Activated naive CD8-positive, alpha-beta T cell treated with anti-CD3 and anti-CD28 coated beads for 36 hours (primary cell): Measurements from ENCODE around the gene HEMGN. TPM values are rescaled to one million over a fixed set of nuclear protein-coding genes. Genes with fewer than 3 reads are reported as not detected.
"Not testable (repeated sequence)": the region's sequence is repeated elsewhere in the genome, so short reads cannot be mapped to it uniquely, and the experiment has no call there.

Source experiments
- DNase-seq: peaks from one replicate; pipeline ENCODE4 v3.0.0; 2021
- H3K27ac Mint-ChIP-seq: one replicate; pipeline ENCODE4 v1.8.0; 2022; ENCODE audit warnings: mild to moderate bottlenecking, moderate library complexity, mixed read lengths
- H3K27me3 Mint-ChIP-seq: one replicate; pipeline ENCODE4 v1.8.0; 2022; ENCODE audit warnings: mild to moderate bottlenecking, mixed read lengths
- H3K36me3 Mint-ChIP-seq: one replicate; pipeline ENCODE4 v1.8.0; 2021; ENCODE audit warnings: mild to moderate bottlenecking, mixed read lengths
- H3K4me1 Mint-ChIP-seq: one replicate; pipeline ENCODE4 v1.8.0; 2021; ENCODE audit warnings: mixed read lengths
- H3K4me3 Mint-ChIP-seq: one replicate; pipeline ENCODE4 v1.8.0; 2022; ENCODE audit warnings: mild to moderate bottlenecking, moderate library complexity, mixed read lengths
- H3K9me3 Mint-ChIP-seq: one replicate; pipeline ENCODE4 v1.8.0; 2022; ENCODE audit warnings: mixed read lengths
- total RNA-seq, 2 experiments: library from RNA; stranded (reverse); gene quantifications; one replicate each; pipeline ENCODE4 v1.2.3, GENCODE V29; 2021

Gene HEMGN
- total RNA-seq, 2 experiments from 2014 or later, result 1.9 to 2.6 TPM

- not testable (repeated sequence) for H3K27me3 Mint-ChIP-seq, H3K4me1 Mint-ChIP-seq, H3K4me3 Mint-ChIP-seq, H3K9me3 Mint-ChIP-seq, DNase-seq, H3K27ac Mint-ChIP-seq, H3K36me3 Mint-ChIP-seq
These were observed 12.9 kb upstream of the HEMGN start for GRCh38 chr9:97950873-97951272.

- H3K4me3 Mint-ChIP-seq, DNase-seq, H3K27ac Mint-ChIP-seq, H3K27me3 Mint-ChIP-seq, H3K9me3 Mint-ChIP-seq, H3K4me1 Mint-ChIP-seq, H3K36me3 Mint-ChIP-seq: not testable (repeated sequence)
These were observed 9.1 kb upstream of the HEMGN start for GRCh38 chr9:97947094-97947493.

GRCh38 chr9:97945470-97945869 lies 7.5 kb upstream of the HEMGN start:
- not testable (repeated sequence) for H3K27ac Mint-ChIP-seq, H3K36me3 Mint-ChIP-seq, H3K4me1 Mint-ChIP-seq, H3K4me3 Mint-ChIP-seq, H3K9me3 Mint-ChIP-seq, DNase-seq, H3K27me3 Mint-ChIP-seq

- Mint-ChIP-seq H3K27me3 (no peaks in the 10 kb centered on the region), H3K9me3 (no peaks in the 10 kb centered on the region), H3K4me3 (no peak overlapping the region), H3K4me1 (no peaks in the 10 kb centered on the region), H3K36me3 (no peaks in the 10 kb centered on the region), H3K27ac (no peak overlapping the region)
- DNase-seq, result no peak
These were observed 6.6 kb upstream of the HEMGN start for GRCh38 chr9:97944612-97945011.

- H3K27ac Mint-ChIP-seq, result no peak overlapping the region
- no peaks in the 10 kb centered on the region for H3K9me3 Mint-ChIP-seq
- H3K4me1 Mint-ChIP-seq, result peaks cover 5% of the 10 kb centered on the region
- no peak overlapping the region for H3K4me3 Mint-ChIP-seq
- DNase-seq, result no peak
- H3K27me3 Mint-ChIP-seq, result no peaks in the 10 kb centered on the region
- H3K36me3 Mint-ChIP-seq, result no peaks in the 10 kb centered on the region
These were observed 5.4 kb upstream of the HEMGN start for GRCh38 chr9:97943308-97943855.

- Mint-ChIP-seq H3K27me3 (no peaks in the 10 kb centered on the region), H3K4me3 (no peak overlapping the region), H3K9me3 (no peaks in the 10 kb centered on the region), H3K36me3 (no peaks in the 10 kb centered on the region), H3K27ac (no peak overlapping the region), H3K4me1 (peaks cover 15% of the 10 kb centered on the region)
- no peak for DNase-seq
These were observed 3.4 kb upstream of the HEMGN start for GRCh38 chr9:97941323-97941722.

GRCh38 chr9:97940741-97941140 lies 2.8 kb upstream of the HEMGN start:
- Mint-ChIP-seq H3K4me3 (no peak overlapping the region), H3K9me3 (no peaks in the 10 kb centered on the region), H3K4me1 (peaks cover 15% of the 10 kb centered on the region), H3K36me3 (no peaks in the 10 kb centered on the region), H3K27me3 (no peaks in the 10 kb centered on the region), H3K27ac (no peak overlapping the region)
- DNase-seq, result no peak

GRCh38 chr9:97940233-97940632 lies 2.3 kb upstream of the HEMGN start:
- DNase-seq, result no peak
- no peaks in the 10 kb centered on the region for H3K36me3 Mint-ChIP-seq
- no peak overlapping the region for H3K4me3 Mint-ChIP-seq
- no peaks in the 10 kb centered on the region for H3K27me3 Mint-ChIP-seq
- no peak overlapping the region for H3K27ac Mint-ChIP-seq
- H3K9me3 Mint-ChIP-seq, result no peaks in the 10 kb centered on the region
- peaks cover 15% of the 10 kb centered on the region for H3K4me1 Mint-ChIP-seq

- Mint-ChIP-seq H3K27me3 (no peaks in the 10 kb centered on the region), H3K4me1 (peaks cover 22% of the 10 kb centered on the region), H3K27ac (no peak overlapping the region), H3K4me3 (no peak overlapping the region), H3K36me3 (no peaks in the 10 kb centered on the region), H3K9me3 (no peaks in the 10 kb centered on the region)
- no peak for DNase-seq
These were observed 974 bp downstream of the HEMGN start for GRCh38 chr9:97936998-97937397.

GRCh38 chr9:97935276-97935675 lies 2.7 kb downstream of the HEMGN start:
- Mint-ChIP-seq H3K4me3 (no peak overlapping the region), H3K27ac (no peak overlapping the region), H3K4me1 (peaks cover 35% of the 10 kb centered on the region), H3K36me3 (no peaks in the 10 kb centered on the region), H3K27me3 (no peaks in the 10 kb centered on the region), H3K9me3 (no peaks in the 10 kb centered on the region)
- DNase-seq, result no peak

GRCh38 chr9:97934321-97935115 lies 3.5 kb downstream of the HEMGN start:
- Mint-ChIP-seq H3K27me3 (no peaks in the 10 kb centered on the region), H3K36me3 (no peaks in the 10 kb centered on the region), H3K4me3 (no peak overlapping the region), H3K9me3 (no peaks in the 10 kb centered on the region), H3K27ac (no peak overlapping the region), H3K4me1 (peaks cover 40% of the 10 kb centered on the region)
- DNase-seq, result no peak

- DNase-seq, result no peak
- no peak overlapping the region for H3K27ac Mint-ChIP-seq
- H3K4me1 Mint-ChIP-seq, result peaks cover 42% of the 10 kb centered on the region
These were observed 4.5 kb downstream of the HEMGN start for GRCh38 chr9:97933297-97933998.

GRCh38 chr9:97930972-97931371 lies 7.0 kb downstream of the HEMGN start:
- H3K27ac Mint-ChIP-seq, result peak overlapping the region; percentile 81
- peak overlapping the region; percentile 59 for H3K4me3 Mint-ChIP-seq
- H3K27me3 Mint-ChIP-seq, result no peaks in the 10 kb centered on the region
- H3K9me3 Mint-ChIP-seq, result no peaks in the 10 kb centered on the region
- H3K4me1 Mint-ChIP-seq, result peaks cover 32% of the 10 kb centered on the region
- H3K36me3 Mint-ChIP-seq, result no peaks in the 10 kb centered on the region
- no peak for DNase-seq

More at GRCh38 chr9:97933297-97933998, 4.5 kb downstream of the HEMGN start:
- H3K9me3 Mint-ChIP-seq, result no peaks in the 10 kb centered on the region
- H3K4me3 Mint-ChIP-seq, result no peak overlapping the region
- no peaks in the 10 kb centered on the region for H3K27me3 Mint-ChIP-seq
- no peaks in the 10 kb centered on the region for H3K36me3 Mint-ChIP-seq

GRCh38 chr9:97928986-97929604 lies 8.9 kb downstream of the HEMGN start:
- DNase-seq, result no peak
- Mint-ChIP-seq H3K36me3 (no peaks in the 10 kb centered on the region), H3K27ac (peak overlapping the region; percentile 55), H3K4me1 (peaks cover 29% of the 10 kb centered on the region), H3K9me3 (no peaks in the 10 kb centered on the region), H3K4me3 (peak overlapping the region; percentile 62), H3K27me3 (no peaks in the 10 kb centered on the region)
